Common myeloid progenitor, CD34-positive (primary cell): ENCODE results near the gene POLDIP3.
"Not testable (repeated sequence)": the region's sequence is repeated elsewhere in the genome, so short reads cannot be mapped to it uniquely, and the experiment has no call there.

Experiments used
- CTCF ChIA-PET: fragments of 350-600 bp; sonication (Branson Sonifier 250); formaldehyde crosslinking; loops from one replicate; lab custom pipeline; 2021; ENCODE audit warnings: antibody characterized with exemption; lab: Charles Lee
- POLR2A ChIA-PET: fragments of 350-600 bp; sonication (Branson Sonifier 250); formaldehyde crosslinking; loops from one replicate; lab custom pipeline; 2021; ENCODE audit warnings: antibody characterized with exemption; lab: Charles Lee
- DNase-seq, 3 donors: peaks; one replicate each; pipeline versions ENCODE4 v3.0.0 to v3.0.0-alpha.2; 2013
- H3K27ac ChIP-seq, 2 experiments: 1 replicate in 1 of 2; 2 replicates in 1 of 2; pipeline ENCODE4 v1.7.0; 2013; ENCODE audit warnings: inconsistent platforms in 2 of 2, low read length in 2 of 2, mild to moderate bottlenecking in 2 of 2, low read depth in 1 of 2, moderate library complexity in 1 of 2; ENCODE audit not compliant: severe bottlenecking in 2 of 2, insufficient read depth in 1 of 2, poor library complexity in 1 of 2
- H3K27me3 ChIP-seq, 5 experiments: replicated peaks in 2 of 5; 1 replicate in 3 of 5; 2 replicates in 2 of 5; pipeline versions ENCODE4 v1.6.1 to v1.7.0; 2013; ENCODE audit warnings: low read length in 4 of 5, mild to moderate bottlenecking in 2 of 5, moderate library complexity in 2 of 5, inconsistent platforms in 1 of 5; ENCODE audit not compliant: insufficient read depth in 5 of 5, control insufficient read depth in 4 of 5
- H3K36me3 ChIP-seq, 4 experiments: 1 replicate in 2 of 4; 2 replicates in 2 of 4; pipeline versions ENCODE4 v1.6.1 to v1.7.0; 2013; ENCODE audit warnings: low read length in 3 of 4, control low read depth in 1 of 4, mild to moderate bottlenecking in 1 of 4; ENCODE audit not compliant: control insufficient read depth in 4 of 4, insufficient read depth in 4 of 4
- H3K4me1 ChIP-seq, 4 experiments: 1 replicate in 3 of 4; 2 replicates in 1 of 4; pipeline versions ENCODE4 v1.6.1 to v1.7.1; 2013; ENCODE audit warnings: low read length in 3 of 4, mild to moderate bottlenecking in 3 of 4, control low read depth in 1 of 4, inconsistent platforms in 1 of 4, moderate library complexity in 1 of 4; ENCODE audit not compliant: control insufficient read depth in 4 of 4, insufficient read depth in 4 of 4; ENCODE audit errors: control extremely low read depth in 1 of 4
- H3K4me3 ChIP-seq, 7 experiments: 1 replicate in 4 of 7; 2 replicates in 3 of 7; pipeline versions ENCODE4 v1.5.1 to v1.7.0; 2013; ENCODE audit warnings: mild to moderate bottlenecking in 7 of 7, low read length in 6 of 7, moderate library complexity in 6 of 7, inconsistent platforms in 2 of 7, low read depth in 2 of 7, control low read depth in 1 of 7; ENCODE audit not compliant: insufficient read depth in 4 of 7, control insufficient read depth in 1 of 7; ENCODE audit errors: extremely low read depth in 1 of 7
- H3K9me3 ChIP-seq, 5 experiments: 1 replicate in 4 of 5; 2 replicates in 1 of 5; pipeline versions ENCODE4 v1.6.1 to v1.7.1; 2013; ENCODE audit warnings: low read length in 4 of 5, mild to moderate bottlenecking in 2 of 5, inconsistent platforms in 1 of 5, low read depth in 1 of 5, moderate library complexity in 1 of 5; ENCODE audit not compliant: control insufficient read depth in 4 of 5, insufficient read depth in 2 of 5; ENCODE audit errors: control extremely low read depth in 1 of 5
- WGBS: methylation state at CpG from one replicate; pipeline ENCODE4 v1.1.5; 2013; ENCODE audit not compliant: insufficient coverage; 5-methylcytosine and 5-hydroxymethylcytosine counted together

POLDIP3 gene

GRCh38 chr22:42620084-42620483 lies 5.4 kb upstream of the POLDIP3 start:
- POLR2A ChIA-PET: no interaction called here
- H3K27ac ChIP-seq: no peak overlapping the region
- CTCF ChIA-PET: interaction anchor here (1.6 to 4.4 kb wide), 2 partner anchors 22 to 196 kb away, joined by 5 to 38 read pairs; partner anchors contain the start of gene ATP5MGL

GRCh38 chr22:42619261-42620063 lies 4.8 kb upstream of the POLDIP3 start:
- H3K4me3 ChIP-seq: no peak overlapping the region
- ChIA-PET POLR2A (interaction anchor here (0.6 kb wide), 1 partner anchor 12 kb away, joined by 3 read pairs; no protein-coding TSS in a partner anchor), CTCF (interaction anchor here (4.4 kb wide), 1 partner anchor 23 kb away, joined by 38 read pairs; the partner anchor contains the start of gene ATP5MGL)
- H3K4me1 ChIP-seq: peaks cover 0 to 26% (median 12%) of the 10 kb centered on the region in 4 experiments
- no peak overlapping the region for H3K27ac ChIP-seq
- peaks cover 2 to 46% (median 25%) of the 10 kb centered on the region in 4 experiments for H3K36me3 ChIP-seq
- H3K9me3 ChIP-seq: no peaks in the 10 kb centered on the region
- no peaks in the 10 kb centered on the region for H3K27me3 ChIP-seq
- WGBS: 98% methylated on average over 32 of the region's 35 CpGs
- DNase-seq: no peak

More at GRCh38 chr22:42620084-42620483, 5.4 kb upstream of the POLDIP3 start:
- DNase-seq: no peak
- Histone ChIP-seq H3K4me1 (peaks cover 0 to 26% (median 12%) of the 10 kb centered on the region in 4 experiments), H3K9me3 (no peaks in the 10 kb centered on the region), H3K36me3 (peaks cover 2 to 50% (median 27%) of the 10 kb centered on the region in 4 experiments), H3K27me3 (no peaks in the 10 kb centered on the region), H3K4me3 (no peak overlapping the region)
- 97% methylated on average over 4 of the region's 4 CpGs for WGBS

GRCh38 chr22:42617155-42617983 lies 2.7 kb upstream of the POLDIP3 start:
- H3K4me1 ChIP-seq: peaks cover 9 to 36% (median 28%) of the 10 kb centered on the region in 4 experiments
- POLR2A ChIA-PET: no interaction called here

GRCh38 chr22:42615860-42616175 lies 1.1 kb upstream of the POLDIP3 start:
- H3K27me3 ChIP-seq, H3K9me3 ChIP-seq, DNase-seq: not testable (repeated sequence)
- CTCF ChIA-PET: interaction anchor here (1.2 to 2.2 kb wide), 2 partner anchors 9 to 204 kb away, joined by 3 to 6 read pairs; no protein-coding TSS in a partner anchor
- WGBS: 22% methylated on average over 10 of the region's 13 CpGs
- Histone ChIP-seq H3K36me3 (peaks cover 0 to 36% (median 16%) of the 10 kb centered on the region in 4 experiments), H3K4me1 (peaks cover 9 to 43% (median 36%) of the 10 kb centered on the region in 4 experiments), H3K27ac (peak overlapping the region; percentile 100), H3K4me3 (peak overlapping the region; percentile 11 to 84 (median 48))
- POLR2A ChIA-PET: interaction anchor here (0.6 to 1.8 kb wide), 14 partner anchors 9 to 532 kb away, joined by 3 to 9 read pairs (median 4); partner anchors contain the start of genes ARFGAP3, CYB5R3 and PACSIN2

More at GRCh38 chr22:42617155-42617983, 2.7 kb upstream of the POLDIP3 start:
- CTCF ChIA-PET: interaction anchor here (1.1 to 2.2 kb wide), 2 partner anchors 10 to 202 kb away, joined by 4 to 6 read pairs; no protein-coding TSS in a partner anchor
- DNase-seq: no peak
- Histone ChIP-seq H3K27me3 (no peaks in the 10 kb centered on the region), H3K4me3 (no peak overlapping the region), H3K36me3 (peaks cover 0 to 27% (median 13%) of the 10 kb centered on the region in 4 experiments), H3K9me3 (no peaks in the 10 kb centered on the region), H3K27ac (no peak overlapping the region)
- 95% methylated on average over 20 of the region's 20 CpGs for WGBS

- Histone ChIP-seq H3K4me3 (peak overlapping the region in 6 of 7 experiments; percentile 79 to 92 (median 84)), H3K27ac (peak overlapping the region; percentile 100), H3K9me3 (no peaks in the 10 kb centered on the region), H3K36me3 (peaks cover 0 to 35% (median 14%) of the 10 kb centered on the region in 4 experiments), H3K27me3 (no peaks in the 10 kb centered on the region), H3K4me1 (peaks cover 9 to 48% (median 41%) of the 10 kb centered on the region in 4 experiments)
- CTCF ChIA-PET: interaction anchor here (1.2 to 2.2 kb wide), 2 partner anchors 9 to 204 kb away, joined by 3 to 6 read pairs; no protein-coding TSS in a partner anchor
- DNase-seq: peak; percentile 99 to 100 (median 99)
- WGBS: 0% methylated on average over 21 of the region's 35 CpGs
- POLR2A ChIA-PET: interaction anchor here (0.5 to 1.8 kb wide), 19 partner anchors 9 to 1648 kb away, joined by 3 to 9 read pairs (median 3); partner anchors contain the start of genes ARFGAP3, CYB5R3 and PACSIN2
These were observed 593 bp upstream of the POLDIP3 start for GRCh38 chr22:42615092-42615859.

GRCh38 chr22:42613872-42614301 lies 796 bp downstream of the POLDIP3 start:
- H3K27me3 ChIP-seq: no peaks in the 10 kb centered on the region
- 0% methylated on average over 10 of the region's 10 CpGs for WGBS
- ChIA-PET CTCF (interaction anchor here (1.1 kb wide), 1 partner anchor 20 kb away, joined by 3 read pairs; no protein-coding TSS in a partner anchor), POLR2A (interaction anchor here (1.1 to 1.8 kb wide), 2 partner anchors 28 to 32 kb away, joined by 3 to 6 read pairs; no protein-coding TSS in a partner anchor)
- peaks cover 9 to 51% (median 48%) of the 10 kb centered on the region in 4 experiments for H3K4me1 ChIP-seq
- no peaks in the 10 kb centered on the region for H3K9me3 ChIP-seq
- peaks cover 0 to 33% (median 6%) of the 10 kb centered on the region in 4 experiments for H3K36me3 ChIP-seq
- DNase-seq: no peak
- H3K4me3 ChIP-seq: peak overlapping the region; percentile 79 to 92 (median 84)
- peak overlapping the region; percentile 100 for H3K27ac ChIP-seq
